CD4-positive, alpha-beta T cell treated with Interleukin-10 for 1 hour (primary cell): ENCODE data around the gene OR10K1.
"Not testable (repeated sequence)": the region's sequence is repeated elsewhere in the genome, so short reads cannot be mapped to it uniquely, and the experiment has no call there.

ENCODE experiments used
- DNase-seq: peaks from one replicate; pipeline ENCODE4 v3.0.0-alpha.2; 2020

OR10K1 gene

GRCh38 chr1:158461534-158461933 lies at the start of gene OR10K1:
TSS of gene OR10K1 (plus strand) at chr1:158461834. CDS start at chr1:158465562, 3,728 bp downstream.
- no peak for DNase-seq

- no peak for DNase-seq
These were observed 46.8 kb upstream of the OR10K1 start for GRCh38 chr1:158414651-158415345.

GRCh38 chr1:158417586-158417985 lies 44.0 kb upstream of the OR10K1 start:
- DNase-seq: no peak

GRCh38 chr1:158422212-158422611 lies 39.4 kb upstream of the OR10K1 start:
- DNase-seq: no peak

GRCh38 chr1:158425027-158425426 lies 36.6 kb upstream of the OR10K1 start:
- no peak for DNase-seq

- DNase-seq: no peak
These were observed 35.5 kb upstream of the OR10K1 start, which contains the start of gene OR10K2 for GRCh38 chr1:158426137-158426536. TSS of gene OR10K2 (minus strand) at chr1:158426237. CDS start at chr1:158420866, 5,371 bp downstream.

GRCh38 chr1:158430163-158430562 lies 31.5 kb upstream of the OR10K1 start:
- not testable (repeated sequence) for DNase-seq

GRCh38 chr1:158434741-158435140 lies 26.9 kb upstream of the OR10K1 start:
- DNase-seq: no peak

- no peak for DNase-seq
These were observed 16.3 kb upstream of the OR10K1 start for GRCh38 chr1:158445376-158445775.

GRCh38 chr1:158454537-158454936 lies 7.1 kb upstream of the OR10K1 start:
- DNase-seq: no peak

GRCh38 chr1:158457246-158457645 lies 4.4 kb upstream of the OR10K1 start:
- no peak for DNase-seq

- DNase-seq: no peak
These were observed 3.4 kb upstream of the OR10K1 start for GRCh38 chr1:158458263-158458662.

- no peak for DNase-seq
These were observed 10.3 kb downstream of the OR10K1 start, which contains the start of gene OR10R2 for GRCh38 chr1:158471920-158472319. TSS of gene OR10R2 (plus strand) at chr1:158472220. CDS start at chr1:158472326, 106 bp downstream.

- no peak for DNase-seq
These were observed 23.8 kb downstream of the OR10K1 start for GRCh38 chr1:158485455-158485854.

- DNase-seq: no peak
These were observed 29.7 kb downstream of the OR10K1 start for GRCh38 chr1:158491316-158491715.

- no peak for DNase-seq
These were observed 31.4 kb downstream of the OR10K1 start for GRCh38 chr1:158493054-158493453.

- no peak for DNase-seq
These were observed 33.2 kb downstream of the OR10K1 start for GRCh38 chr1:158494796-158495195.

GRCh38 chr1:158496374-158496773 lies 34.7 kb downstream of the OR10K1 start:
- DNase-seq: no peak

- DNase-seq: peak; percentile 49
These were observed 44.8 kb downstream of the OR10K1 start for GRCh38 chr1:158506369-158506987.

- DNase-seq: no peak
These were observed 45.9 kb downstream of the OR10K1 start for GRCh38 chr1:158507511-158507910.

GRCh38 chr1:158509471-158510156 lies 48.0 kb downstream of the OR10K1 start:
- no peak for DNase-seq

GRCh38 chr1:158516966-158517365 lies 55.3 kb downstream of the OR10K1 start:
- DNase-seq: no peak
